Rectal smooth muscle tissue (tissue), 1 donor: ENCODE measurements around the gene TRPV4.

Source experiments
- H3K27ac ChIP-seq: one replicate; pipeline ENCODE4 v1.7.0; 2013; ENCODE audit warnings: low read depth, low read length, inconsistent platforms
- H3K27me3 ChIP-seq: one replicate; pipeline ENCODE4 v1.7.0; 2013; ENCODE audit warnings: low read length; ENCODE audit not compliant: control insufficient read depth, insufficient read depth
- H3K36me3 ChIP-seq: one replicate; pipeline ENCODE4 v1.7.0; 2013; ENCODE audit warnings: low read length; ENCODE audit not compliant: control insufficient read depth, insufficient read depth
- H3K4me1 ChIP-seq: one replicate; pipeline ENCODE4 v1.7.0; 2013; ENCODE audit warnings: low read length; ENCODE audit not compliant: control insufficient read depth, insufficient read depth
- H3K4me3 ChIP-seq: one replicate; pipeline ENCODE4 v1.7.0; 2013; ENCODE audit warnings: low read length
- H3K9ac ChIP-seq: one replicate; pipeline ENCODE4 v1.7.0; 2013; ENCODE audit warnings: low read length

The TRPV4 gene

DNA sequence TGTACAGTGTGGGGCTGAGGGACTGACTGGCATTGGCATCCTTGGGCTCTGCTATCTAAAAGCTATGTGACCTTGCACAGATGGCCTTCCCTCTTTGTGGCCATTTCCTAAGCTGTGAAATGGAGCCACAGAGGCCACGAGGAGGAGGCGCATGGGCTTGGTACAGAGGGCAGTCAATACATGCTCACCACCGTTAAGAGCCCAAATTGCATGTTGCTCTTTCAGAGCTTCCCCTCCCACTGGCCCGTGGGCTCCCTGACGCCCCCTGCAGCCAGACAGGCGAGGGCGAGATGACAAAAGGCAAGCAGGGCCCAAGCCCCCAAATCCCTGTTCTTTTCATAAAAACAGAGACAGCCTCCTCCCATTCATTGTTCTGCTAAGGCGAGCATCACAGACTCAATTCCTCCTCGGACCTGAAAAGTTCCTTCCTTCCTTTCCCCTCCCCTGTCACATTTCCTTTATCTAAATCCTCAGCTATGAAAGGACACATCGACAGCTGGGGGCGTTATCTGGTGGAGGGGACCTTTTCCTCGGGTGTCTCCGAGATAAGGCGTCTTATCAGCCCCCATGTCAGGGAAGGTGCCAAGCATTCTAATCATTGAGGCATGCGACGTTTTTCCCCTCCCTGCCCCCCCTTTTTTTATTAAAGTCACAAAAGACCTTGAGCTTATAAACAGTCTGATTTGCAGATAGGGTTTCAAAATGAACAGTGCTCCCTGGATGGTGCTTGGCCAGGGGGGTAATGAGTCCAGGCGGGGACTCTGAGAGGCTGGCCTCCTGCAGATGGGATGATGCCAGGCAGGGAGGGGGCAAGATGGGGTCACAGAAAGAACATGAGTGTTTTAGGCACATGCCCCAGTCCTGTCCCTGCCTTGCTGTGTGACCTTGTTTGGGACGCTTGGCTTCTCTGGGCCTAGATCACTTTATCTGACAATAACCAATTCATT lies 93.2 kb downstream of the TRPV4 start:
- Histone ChIP-seq H3K27me3 (no peaks in the 10 kb centered on the region), H3K4me3 (no peak overlapping the region), H3K4me1 (no peaks in the 10 kb centered on the region), H3K9ac (no peak overlapping the region), H3K36me3 (no peaks in the 10 kb centered on the region), H3K27ac (no peak overlapping the region)

DNA sequence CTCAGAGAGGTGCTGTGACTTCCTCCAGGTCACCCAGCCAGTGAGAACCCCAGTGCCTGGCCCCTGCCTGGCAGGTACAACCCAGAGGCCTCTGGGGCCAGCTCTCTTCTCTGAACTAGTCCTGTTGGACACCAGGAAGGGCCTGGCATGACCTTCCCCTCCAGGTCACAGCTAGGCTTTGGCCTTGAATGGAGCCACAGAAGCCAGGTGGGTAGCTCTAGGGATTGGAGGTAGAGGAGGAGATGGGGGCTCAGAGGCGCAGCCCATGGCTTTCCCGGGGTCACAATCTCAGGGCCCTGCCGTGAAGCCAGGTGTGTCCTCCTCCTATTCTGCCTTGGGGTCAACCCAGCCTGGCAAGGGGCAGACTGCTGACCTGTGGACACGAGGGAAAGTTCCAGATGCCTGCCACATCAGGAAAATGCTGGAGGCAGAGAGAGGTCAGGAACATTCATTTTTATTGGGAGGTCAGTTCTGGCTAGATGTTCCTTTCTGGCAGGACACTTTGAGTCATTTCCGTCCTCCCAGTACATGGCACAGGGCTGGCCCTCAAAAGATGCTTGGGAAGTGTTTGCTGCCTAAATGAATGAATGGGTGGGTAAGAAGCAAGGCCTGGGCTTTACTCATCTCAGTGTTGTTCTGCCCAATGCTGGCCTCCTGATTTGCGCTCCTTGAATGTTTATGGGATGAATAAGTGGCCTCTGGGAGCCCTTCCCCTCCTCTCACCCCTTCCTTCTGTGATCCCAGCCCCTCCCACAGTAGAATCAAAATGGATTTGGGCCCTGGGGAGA lies 94.1 kb downstream of the TRPV4 start:
- H3K9ac ChIP-seq: no peak overlapping the region
- no peaks in the 10 kb centered on the region for H3K27me3 ChIP-seq
- no peak overlapping the region for H3K4me3 ChIP-seq
- no peak overlapping the region for H3K27ac ChIP-seq
- H3K36me3 ChIP-seq: no peaks in the 10 kb centered on the region
- H3K4me1 ChIP-seq: no peaks in the 10 kb centered on the region

DNA sequence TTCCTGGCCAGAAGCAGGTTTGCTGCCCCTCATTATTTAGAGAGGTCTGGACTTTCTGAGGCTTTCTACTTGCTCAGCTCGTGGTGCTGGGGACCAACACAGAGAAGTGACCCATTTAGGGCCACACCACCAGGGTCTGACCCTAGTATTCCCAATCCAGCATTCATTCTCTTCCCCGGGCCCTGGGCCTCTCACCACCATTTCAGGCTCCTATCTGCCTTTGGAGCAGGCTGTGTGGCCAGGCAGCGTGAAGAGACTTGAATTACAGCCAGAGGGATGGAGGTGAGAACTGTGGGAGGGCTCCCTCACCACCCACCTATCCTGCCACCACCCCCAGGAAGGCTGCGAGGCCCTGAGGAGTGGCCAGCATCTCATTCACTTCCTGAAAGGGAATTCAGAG lies 95.0 kb downstream of the TRPV4 start:
- Histone ChIP-seq H3K4me1 (no peaks in the 10 kb centered on the region), H3K27ac (no peak overlapping the region), H3K27me3 (no peaks in the 10 kb centered on the region), H3K9ac (no peak overlapping the region), H3K4me3 (no peak overlapping the region), H3K36me3 (no peaks in the 10 kb centered on the region)

DNA sequence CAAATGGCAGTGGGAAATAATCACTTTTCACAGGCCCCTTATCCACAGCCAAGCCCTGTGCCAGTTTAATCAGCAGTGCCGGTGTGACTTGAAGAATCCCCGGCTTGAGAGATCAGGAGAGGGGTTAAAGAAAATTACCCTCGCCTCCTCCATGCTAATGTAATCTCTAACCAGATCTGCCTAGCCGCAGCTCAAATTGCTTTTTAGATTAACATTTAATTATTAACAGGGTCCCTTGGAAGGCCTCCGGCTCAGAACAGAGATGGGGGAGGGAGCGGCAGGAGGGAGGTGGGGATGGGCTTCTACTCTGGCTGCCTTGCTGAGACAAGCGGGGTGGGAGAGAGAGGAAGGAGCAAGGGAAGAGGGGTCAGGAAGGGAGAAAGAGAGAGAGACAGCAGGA lies 95.6 kb downstream of the TRPV4 start:
- no peak overlapping the region for H3K27ac ChIP-seq
- no peaks in the 10 kb centered on the region for H3K4me1 ChIP-seq
- no peaks in the 10 kb centered on the region for H3K27me3 ChIP-seq

DNA sequence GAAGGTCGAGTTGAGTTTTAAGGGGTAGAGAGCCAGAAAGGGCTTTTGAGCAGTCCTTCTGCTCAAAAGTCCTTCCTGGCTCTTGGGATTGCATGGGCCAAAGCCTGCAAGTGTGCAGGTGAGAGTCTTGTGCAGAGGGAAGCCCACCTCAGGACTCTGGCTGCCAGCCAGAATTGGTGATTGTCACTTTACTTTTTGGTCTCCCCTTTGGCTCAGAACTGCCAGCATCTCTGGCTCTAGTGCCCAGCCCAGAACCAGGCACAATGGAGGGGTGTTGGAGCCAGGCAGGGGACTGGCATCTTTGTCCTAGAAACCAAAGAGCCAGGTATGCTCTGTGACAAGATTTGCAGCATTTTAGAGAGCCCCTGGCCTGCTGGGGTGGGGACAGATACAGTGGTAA lies 96.1 kb downstream of the TRPV4 start:
- Histone ChIP-seq H3K27me3 (no peaks in the 10 kb centered on the region), H3K27ac (no peak overlapping the region), H3K4me3 (no peak overlapping the region), H3K36me3 (no peaks in the 10 kb centered on the region), H3K9ac (no peak overlapping the region), H3K4me1 (no peaks in the 10 kb centered on the region)

More for the DNA sequence above, 95.6 kb downstream of the TRPV4 start:
- H3K36me3 ChIP-seq: no peaks in the 10 kb centered on the region
- H3K4me3 ChIP-seq: no peak overlapping the region
- H3K9ac ChIP-seq: no peak overlapping the region

DNA sequence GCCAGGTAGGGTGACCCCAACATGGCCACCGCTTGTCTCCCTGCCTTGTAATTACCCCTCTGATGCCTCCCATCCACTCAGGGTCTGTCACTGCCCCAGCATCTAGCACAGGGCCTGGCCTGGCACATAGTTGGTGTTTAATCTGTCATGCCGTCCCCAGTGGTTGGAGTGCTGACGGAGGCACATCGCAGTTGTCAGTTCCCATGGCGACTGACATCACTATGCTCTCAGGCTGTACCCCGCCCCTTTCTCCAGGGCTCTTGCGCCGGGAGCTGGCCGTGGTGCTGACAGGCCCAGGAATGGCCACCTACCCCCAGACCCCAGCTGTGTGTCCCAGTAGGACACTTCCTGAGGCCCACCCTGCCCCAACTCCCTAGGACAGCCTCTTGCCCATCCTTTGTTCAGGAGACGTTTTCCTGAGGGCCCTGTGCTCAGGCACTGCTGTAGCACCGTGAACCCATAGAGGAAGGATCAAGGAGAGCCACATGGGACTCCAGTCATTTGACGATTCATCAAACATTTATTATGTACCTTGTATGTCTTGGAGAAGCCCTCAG lies 96.6 kb downstream of the TRPV4 start:
- no peak overlapping the region for H3K27ac ChIP-seq
- H3K4me1 ChIP-seq: no peaks in the 10 kb centered on the region
- H3K36me3 ChIP-seq: no peaks in the 10 kb centered on the region
- no peak overlapping the region for H3K9ac ChIP-seq
- H3K27me3 ChIP-seq: no peaks in the 10 kb centered on the region
- no peak overlapping the region for H3K4me3 ChIP-seq

DNA sequence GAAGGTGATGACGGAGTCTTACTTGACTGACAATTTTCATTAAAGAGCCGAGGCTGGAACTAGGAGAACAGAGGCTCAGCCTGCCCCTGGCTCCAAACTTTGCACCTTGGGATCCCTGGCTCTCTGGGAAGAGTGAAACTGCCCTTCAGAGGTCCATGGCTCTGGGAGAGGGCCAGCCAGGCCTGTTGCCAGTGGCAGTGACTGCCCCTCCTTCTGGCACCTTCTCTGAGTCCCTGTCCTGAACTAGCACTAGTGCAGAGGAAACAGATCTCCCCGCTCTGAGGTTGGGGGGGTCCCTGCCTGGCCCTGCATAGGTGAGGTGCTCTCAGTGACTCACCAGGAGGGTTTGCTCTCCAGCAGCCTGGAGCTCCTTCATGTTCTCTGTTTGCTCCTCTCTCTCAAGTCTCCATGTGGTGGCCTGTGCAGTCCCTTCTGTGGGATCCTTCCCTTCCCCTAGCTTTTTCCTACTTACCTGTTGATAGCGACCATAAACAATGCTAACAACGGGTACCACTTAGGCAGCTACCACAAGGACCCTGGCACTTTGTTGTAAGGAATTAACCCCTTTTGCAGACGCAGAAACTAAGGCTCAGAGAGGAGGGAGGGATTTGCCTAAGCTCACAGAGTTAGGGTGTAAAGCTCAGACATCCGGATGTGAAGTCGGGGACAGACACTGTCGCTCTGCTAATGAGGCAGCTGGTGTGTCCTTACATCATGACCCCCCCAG lies 97.2 kb downstream of the TRPV4 start:
- H3K9ac ChIP-seq: no peak overlapping the region
- H3K36me3 ChIP-seq: no peaks in the 10 kb centered on the region

DNA sequence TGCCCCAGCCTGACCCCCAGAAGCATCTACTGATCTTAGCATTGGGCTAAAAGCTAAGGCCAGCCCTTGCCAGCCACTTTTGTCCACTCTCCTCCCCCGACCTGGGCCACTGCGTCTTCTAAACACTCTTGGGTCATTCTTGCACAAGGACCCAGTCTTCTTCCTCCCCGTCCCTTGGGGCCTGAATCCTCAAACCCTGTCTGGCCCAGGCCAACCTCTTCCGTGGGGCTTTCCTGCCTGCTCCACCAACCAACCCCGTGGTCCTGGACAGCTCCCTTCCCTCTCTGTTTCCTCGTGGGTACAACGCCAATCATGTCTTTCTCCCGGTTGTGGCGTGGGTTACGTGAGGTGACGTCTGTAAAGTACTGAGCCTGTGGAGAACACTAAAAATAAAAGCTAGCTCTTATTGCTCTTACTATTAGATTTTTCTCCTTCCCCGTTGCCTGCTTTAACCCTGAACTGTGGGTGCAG lies 98.1 kb downstream of the TRPV4 start:
- Histone ChIP-seq H3K4me1 (no peaks in the 10 kb centered on the region), H3K27me3 (no peaks in the 10 kb centered on the region), H3K27ac (no peak overlapping the region), H3K36me3 (no peaks in the 10 kb centered on the region), H3K9ac (no peak overlapping the region), H3K4me3 (no peak overlapping the region)

More for the DNA sequence above, 97.2 kb downstream of the TRPV4 start:
- H3K27me3 ChIP-seq: no peaks in the 10 kb centered on the region
- no peak overlapping the region for H3K27ac ChIP-seq
- H3K4me1 ChIP-seq: no peaks in the 10 kb centered on the region
- H3K4me3 ChIP-seq: no peak overlapping the region

DNA sequence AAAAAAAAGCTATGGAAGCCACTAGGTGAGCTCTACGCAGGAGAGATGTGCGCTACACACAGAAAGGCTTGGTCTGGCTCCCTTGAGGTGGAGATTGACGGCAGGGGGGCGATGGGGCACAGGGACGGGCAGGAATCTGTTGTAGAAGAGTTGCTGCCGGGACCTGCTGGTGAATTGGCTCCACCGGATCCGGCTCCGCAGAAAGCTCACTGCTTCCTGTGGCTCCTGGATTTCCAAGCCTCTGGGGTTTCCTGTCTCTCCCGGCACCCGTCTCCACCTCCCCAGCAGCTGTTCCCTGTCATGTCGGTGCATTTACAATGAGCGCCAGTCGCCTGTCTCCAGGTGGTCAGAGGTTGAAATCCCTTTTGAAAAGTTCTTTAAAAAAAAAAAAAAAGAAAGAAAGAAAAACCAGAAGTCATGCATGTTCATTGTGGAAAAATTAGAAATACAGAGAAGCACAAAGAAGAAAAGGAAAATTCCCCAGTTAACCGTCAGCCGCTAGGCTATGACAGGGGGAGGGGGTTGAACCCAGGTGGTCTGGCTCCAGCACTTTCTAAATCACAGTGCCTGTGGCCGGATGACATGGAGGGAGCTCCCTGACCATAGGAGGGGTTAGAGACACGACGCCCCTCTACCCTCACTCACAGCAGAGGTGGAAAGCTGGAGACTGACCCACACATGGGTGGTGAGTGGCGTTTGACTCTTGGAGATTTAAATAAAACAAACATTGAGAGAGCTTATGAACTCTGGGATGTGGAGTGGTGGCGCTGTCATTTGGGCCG lies 98.8 kb downstream of the TRPV4 start:
- no peaks in the 10 kb centered on the region for H3K36me3 ChIP-seq

More for the DNA sequence above, 98.8 kb downstream of the TRPV4 start:
- no peak overlapping the region for H3K4me3 ChIP-seq
- H3K4me1 ChIP-seq: no peaks in the 10 kb centered on the region
- no peaks in the 10 kb centered on the region for H3K27me3 ChIP-seq
- H3K27ac ChIP-seq: no peak overlapping the region
- H3K9ac ChIP-seq: no peak overlapping the region
